Psoas muscle (tissue), 8 donors: ENCODE data around the gene COL16A1. TPM values are rescaled to one million over a fixed set of nuclear protein-coding genes. Genes with fewer than 3 reads are reported as not detected.

Source experiments
- ATAC-seq, 4 donors: fragments of 200-7000 bp; cut with Tn5 transposase; one replicate each; pipeline ENCODE4 v1.9.1; 2020; ENCODE audit warnings: moderate library complexity in 3 of 4, mild to moderate bottlenecking in 2 of 4
- DNase-seq, 2 donors: peaks; one replicate each; pipeline ENCODE4 v3.0.0-alpha.2; 2020
- H3K27ac ChIP-seq: fragments of 200-600 bp; one replicate; pipeline ENCODE4 v1.8.0; 2022
- H3K27me3 ChIP-seq, 3 donors: fragments of 200-600 bp in 1 of 3; one replicate each; pipeline versions ENCODE4 v1.6.1 to v1.8.0; 2013 to 2022; ENCODE audit warnings: low read length in 2 of 3, mild to moderate bottlenecking in 2 of 3, moderate library complexity in 1 of 3; ENCODE audit not compliant: insufficient read depth in 3 of 3
- H3K36me3 ChIP-seq, 2 donors: fragments of 200-600 bp in 1 of 2; one replicate each; pipeline versions ENCODE4 v1.6.1 to v1.8.0; 2013 to 2022; ENCODE audit warnings: low read depth in 1 of 2, mild to moderate bottlenecking in 1 of 2, moderate library complexity in 1 of 2; ENCODE audit not compliant: insufficient read depth in 1 of 2
- H3K4me1 ChIP-seq: fragments of 200-600 bp; one replicate; pipeline ENCODE4 v1.8.0; 2022
- H3K4me3 ChIP-seq: fragments of 200-600 bp; one replicate; pipeline ENCODE4 v1.8.0; 2022; ENCODE audit warnings: mild to moderate bottlenecking
- H3K9me3 ChIP-seq: fragments of 200-600 bp; one replicate; pipeline ENCODE4 v1.8.0; 2022
- CTCF ChIP-seq: fragments of 200-600 bp; IDR thresholded peaks from one replicate; pipeline ENCODE4 v1.8.0; 2022; ENCODE audit warnings: antibody characterized with exemption
- WGBS, 3 donors: extraction: QIAGEN DNeasy Blood & Tissue Kit; methylation state at CpG; one replicate each; pipeline versions ENCODE4 v1.1.6 to v1.1.7; 2013; 5-methylcytosine and 5-hydroxymethylcytosine counted together
- intact Hi-C, 2 donors: fragments of 100-400 bp; cut with DNase I; formaldehyde crosslinking; loops; one replicate each; pipeline versions ENCODE4 v1.11.0 to v1.14.2; 2022
- polyA plus RNA-seq, 3 donors: library from polyadenylated mRNA; stranded (reverse); fragments of 200-250 nt; gene quantifications; one replicate each; pipeline ENCODE4 v1.2.3, GENCODE V29; 2013
- total RNA-seq, 4 donors: library from RNA; stranded (reverse); fragmentation: NEBNext Ultra II Directional in 2 of 4; extraction: Animal tissue kit (Norgen Biotek cat#: 25700) in 2 of 4; gene quantifications; one replicate each; pipeline versions ENCODE4 v1.2.1 to v1.2.4, GENCODE V29; 2021 to 2023
- donor health status: healthy with polysubstance abuse.
- donor health status: DM: no; HTN: no; CAD: no; lungs with moderate emphysema.
- donor health status: Bipolar disorder and iron deficiency.
- donor health status: healthy.
- donor health status: DM: yes; HTN: yes; CAD: no.
- donor health status: DM: no; HTN: no; CAD: no.
- donor health status: DM: no; HTN: no; CAD: no.
- donor health status: DM: yes; HTN: yes; CAD: no.

COL16A1 gene
- total and polyA plus RNA-seq, 7 donors, result 2.9 to 14.2 (median 6.1) TPM

DNA sequence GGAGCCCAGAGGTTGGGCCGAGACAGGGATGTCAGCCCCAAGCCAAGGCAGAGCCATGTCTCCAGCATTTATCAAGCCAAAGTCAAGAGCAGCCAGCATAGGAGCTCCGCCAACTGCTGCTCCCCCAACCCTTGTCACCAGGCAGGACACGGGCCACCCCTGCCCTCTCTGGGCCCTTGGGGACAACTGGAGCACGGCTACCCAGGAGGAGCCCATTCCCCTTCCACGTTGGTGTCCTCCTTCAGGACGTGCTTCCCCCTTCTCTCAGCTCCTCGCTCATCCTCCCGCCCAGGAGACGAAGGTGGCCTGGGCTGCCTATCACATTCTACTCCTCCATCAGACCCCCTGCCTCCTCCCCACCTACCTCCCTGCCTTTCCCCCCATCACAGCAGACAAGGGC is 39.3 kb downstream of the COL16A1 start:
- TF ChIP-seq CTCF, result no peak
- intact Hi-C loops, result loop anchor here (1.0 to 5.0 kb wide), 3 partner anchors 53 to 125 kb away; no protein-coding TSS in a partner anchor
- H3K27ac ChIP-seq, result no peak overlapping the region
- DNase-seq (no peak), ATAC-seq (no peak)
- no peaks in the 10 kb centered on the region for H3K27me3 ChIP-seq
- H3K4me3 ChIP-seq, result no peak overlapping the region
- H3K36me3 ChIP-seq, result peaks cover 0 to 4% of the 10 kb centered on the region in 2 donors
- no peaks in the 10 kb centered on the region for H3K9me3 ChIP-seq
- WGBS, 3 donors, result 86 to 91% (median 89%) methylated on average over 9 of the region's 9 CpGs
- H3K4me1 ChIP-seq, result peaks cover 4% of the 10 kb centered on the region

DNA sequence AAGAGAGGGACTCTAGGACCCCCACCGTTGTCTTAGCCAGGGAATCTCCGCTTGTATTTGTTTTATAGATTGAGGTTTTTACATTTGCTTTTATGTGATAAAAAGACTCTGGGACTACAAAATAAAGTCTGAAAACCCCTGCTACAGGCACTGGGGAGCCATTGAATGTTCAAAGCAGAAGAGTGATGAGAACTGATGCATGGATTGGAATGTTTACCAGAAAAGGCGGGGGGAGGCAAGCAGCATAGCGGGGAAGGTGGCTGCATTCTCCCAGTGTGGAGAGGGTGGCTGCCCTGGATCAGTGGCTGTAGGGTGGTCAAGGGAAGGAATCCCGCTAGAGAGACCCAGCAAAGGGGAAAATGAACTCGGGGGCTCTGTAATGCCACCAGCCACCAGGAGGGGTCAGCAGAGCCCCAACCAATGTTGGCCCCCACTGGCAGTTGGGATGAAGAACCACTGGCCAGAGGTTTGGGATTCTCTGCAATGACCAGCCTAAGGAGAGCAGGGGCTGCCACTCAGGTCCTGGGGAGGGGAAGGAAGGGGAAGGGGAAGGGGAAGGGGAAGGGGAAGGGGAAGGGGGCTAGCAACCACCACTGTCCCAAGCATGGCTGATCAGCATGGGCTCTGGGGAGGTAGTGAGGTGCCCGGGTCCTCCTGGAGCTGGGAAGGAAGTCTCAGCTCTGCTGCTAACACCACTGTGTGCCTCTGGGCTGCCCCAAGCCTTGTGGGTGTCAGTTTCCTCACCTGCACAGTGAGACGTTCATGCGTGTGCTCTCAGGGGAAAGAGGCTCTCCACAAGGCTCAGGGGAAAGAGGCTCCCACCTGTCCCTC is 40.0 kb downstream of the COL16A1 start:
- Histone ChIP-seq H3K27me3 (no peaks in the 10 kb centered on the region), H3K27ac (no peak overlapping the region), H3K9me3 (no peaks in the 10 kb centered on the region), H3K4me1 (no peaks in the 10 kb centered on the region), H3K36me3 (peaks cover 0 to 6% of the 10 kb centered on the region in 2 donors), H3K4me3 (no peak overlapping the region)
- peak; percentile 86 for TF ChIP-seq CTCF
- intact Hi-C loops, result loop anchor here (1.0 to 5.0 kb wide), 4 partner anchors 53 to 125 kb away; no protein-coding TSS in a partner anchor
- WGBS, 3 donors, result 43 to 48% (median 44%) methylated on average over 9 of the region's 9 CpGs
- DNase-seq (peak; percentile 57 to 77), ATAC-seq (peak; percentile 65 to 85 (median 78))

DNA sequence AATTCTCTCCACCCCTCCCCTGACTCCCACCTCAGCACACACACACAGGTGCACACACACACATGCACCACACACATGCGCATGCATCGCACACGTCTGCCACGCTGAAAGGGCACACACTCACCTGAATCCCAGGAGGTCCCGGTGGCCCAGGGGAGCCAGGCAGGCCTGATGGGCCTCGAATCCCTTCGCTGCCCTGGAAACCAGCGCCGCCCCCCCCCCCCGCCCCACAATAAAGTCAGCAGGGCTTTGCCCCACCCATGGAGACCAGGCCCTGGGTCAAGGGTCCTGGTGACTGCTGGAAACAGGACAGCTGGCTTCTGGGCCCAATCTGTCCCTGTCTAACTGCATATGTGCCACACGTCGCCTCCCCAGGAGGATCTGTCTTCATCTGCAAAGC is 41.4 kb downstream of the COL16A1 start:
- no peak for DNase-seq
- peaks cover 0 to 17% of the 10 kb centered on the region in 2 donors for H3K36me3 ChIP-seq
- WGBS, 3 donors, result 87 to 93% (median 90%) methylated on average over 9 to 12 of the region's 12 CpGs
- ATAC-seq, result no peak
- intact Hi-C loops, result loop anchor here in 1 of 2 donors (2.0 to 5.0 kb wide), 2 partner anchors 55 to 126 kb away; no protein-coding TSS in a partner anchor
- H3K9me3 ChIP-seq, result no peaks in the 10 kb centered on the region
- no peaks in the 10 kb centered on the region for H3K4me1 ChIP-seq
- H3K27me3 ChIP-seq, result no peaks in the 10 kb centered on the region
- no peak for TF ChIP-seq CTCF
- no peak overlapping the region for H3K27ac ChIP-seq
- H3K4me3 ChIP-seq, result no peak overlapping the region

GRCh38 chr1:31661856-31662255 is 42.0 kb downstream of the COL16A1 start:
- intact Hi-C loops, result loop anchor here in 1 of 2 donors (2.0 to 5.0 kb wide), 2 partner anchors 55 to 127 kb away; no protein-coding TSS in a partner anchor
- H3K4me3 ChIP-seq, result no peak overlapping the region
- no peaks in the 10 kb centered on the region for H3K9me3 ChIP-seq
- 92 to 94% (median 94%) methylated on average over 6 of the region's 6 CpGs for WGBS, 3 donors
- no peak for TF ChIP-seq CTCF
- no peaks in the 10 kb centered on the region for H3K4me1 ChIP-seq
- no peak overlapping the region for H3K27ac ChIP-seq
- no peak for DNase-seq
- peaks cover 0 to 17% of the 10 kb centered on the region in 2 donors for H3K36me3 ChIP-seq
- H3K27me3 ChIP-seq, result no peaks in the 10 kb centered on the region
- no peak for ATAC-seq
